ENCODE measurements around the gene PRRC2C.
"Not testable (repeated sequence)": the region's sequence is repeated elsewhere in the genome, so short reads cannot be mapped to it uniquely, and the experiment has no call there.

PRRC2C gene

GRCh38 chr1:171485375-171486047, at the start of gene PRRC2C:
PRRC2C (plus strand) TSS chr1:171485530; CDS start chr1:171512089, 26,559 bp downstream.
- TF ChIP-seq CTCF (IDR thresholded peaks at IDR 0.05): no peak
- Mint-ChIP-seq H3K27me3 (ENCODE audit: low read depth, poor library complexity) (no peaks in the 10 kb centered on the region), H3K4me1 (peaks cover 51% of the 10 kb centered on the region), H3K36me3 (ENCODE audit: low read depth) (peaks cover 16% of the 10 kb centered on the region), H3K27ac (peak within 1 kb of the TSS; percentile 100), H3K9me3 (no peaks in the 10 kb centered on the region), H3K4me3 (peak within 1 kb of the TSS; percentile 96)
- peak; percentile 89 for DNase-seq

- DNase-seq: no peak
- Mint-ChIP-seq H3K27me3 (ENCODE audit: low read depth, poor library complexity) (no peaks in the 10 kb centered on the region), H3K9me3 (no peaks in the 10 kb centered on the region), H3K27ac (no peak overlapping the region), H3K4me1 (no peaks in the 10 kb centered on the region), H3K4me3 (no peak overlapping the region), H3K36me3 (ENCODE audit: low read depth) (no peaks in the 10 kb centered on the region)
- TF ChIP-seq CTCF (IDR thresholded peaks at IDR 0.05): no peak
These were observed 46.9 kb upstream of the PRRC2C start for GRCh38 chr1:171438441-171438840.

- H3K4me1 Mint-ChIP-seq; DNase-seq; H3K9me3 Mint-ChIP-seq; H3K36me3 Mint-ChIP-seq (ENCODE audit: low read depth); H3K4me3 Mint-ChIP-seq; H3K27ac Mint-ChIP-seq; H3K27me3 Mint-ChIP-seq (ENCODE audit: low read depth, poor library complexity): not testable (repeated sequence)
These were observed 45.1 kb upstream of the PRRC2C start for GRCh38 chr1:171440201-171440600.

- not testable (repeated sequence) for H3K4me3 Mint-ChIP-seq; H3K27me3 Mint-ChIP-seq (ENCODE audit: low read depth, poor library complexity); DNase-seq
These were observed 43.9 kb upstream of the PRRC2C start for GRCh38 chr1:171441278-171441895.

GRCh38 chr1:171446386-171446785, 38.9 kb upstream of the PRRC2C start:
- no peak overlapping the region for H3K4me3 Mint-ChIP-seq
- no peaks in the 10 kb centered on the region for H3K4me1 Mint-ChIP-seq
- no peak for TF ChIP-seq CTCF (IDR thresholded peaks at IDR 0.05)
- H3K27me3 Mint-ChIP-seq (ENCODE audit: low read depth, poor library complexity): peaks cover 3% of the 10 kb centered on the region
- no peak overlapping the region for H3K27ac Mint-ChIP-seq
- no peaks in the 10 kb centered on the region for H3K36me3 Mint-ChIP-seq (ENCODE audit: low read depth)
- no peaks in the 10 kb centered on the region for H3K9me3 Mint-ChIP-seq
- DNase-seq: no peak

More at GRCh38 chr1:171441278-171441895, 43.9 kb upstream of the PRRC2C start:
- H3K36me3 Mint-ChIP-seq (ENCODE audit: low read depth); H3K4me1 Mint-ChIP-seq; H3K27ac Mint-ChIP-seq; H3K9me3 Mint-ChIP-seq: not testable (repeated sequence)

GRCh38 chr1:171455967-171456366, 29.4 kb upstream of the PRRC2C start:
- Mint-ChIP-seq H3K27ac (no peak overlapping the region), H3K4me3 (no peak overlapping the region), H3K9me3 (peaks cover 18% of the 10 kb centered on the region), H3K36me3 (ENCODE audit: low read depth) (no peaks in the 10 kb centered on the region), H3K4me1 (no peaks in the 10 kb centered on the region), H3K27me3 (ENCODE audit: low read depth, poor library complexity) (no peaks in the 10 kb centered on the region)
- no peak for DNase-seq
- no peak for TF ChIP-seq CTCF (IDR thresholded peaks at IDR 0.05)

- no peaks in the 10 kb centered on the region for H3K4me1 Mint-ChIP-seq
- no peak for TF ChIP-seq CTCF (IDR thresholded peaks at IDR 0.05)
- no peak overlapping the region for H3K27ac Mint-ChIP-seq
- H3K27me3 Mint-ChIP-seq (ENCODE audit: low read depth, poor library complexity): no peaks in the 10 kb centered on the region
- H3K9me3 Mint-ChIP-seq: peaks cover 10% of the 10 kb centered on the region
- DNase-seq: no peak
- H3K36me3 Mint-ChIP-seq (ENCODE audit: low read depth): no peaks in the 10 kb centered on the region
- no peak overlapping the region for H3K4me3 Mint-ChIP-seq
These were observed 27.9 kb upstream of the PRRC2C start for GRCh38 chr1:171457412-171457811.
